KOPT-K1 (cell line): ENCODE results near the gene ZBTB20.

Experiments used
- H3K27ac ChIP-seq: fragments of 200-600 bp; sonication (generic); 2 replicates; pipeline ENCODE4 v1.5.1; 2016; ENCODE audit warnings: antibody characterized with exemption, mild to moderate bottlenecking, low read depth, low read length; ENCODE audit not compliant: poor library complexity, severe bottlenecking
- H3K36me3 ChIP-seq: fragments of 200-600 bp; sonication (generic); 2 replicates; pipeline ENCODE4 v1.5.1; 2017; ENCODE audit warnings: antibody characterized with exemption, mild to moderate bottlenecking, low read length, moderate library complexity; ENCODE audit not compliant: insufficient read depth
- H3K9me3 ChIP-seq: fragments of 200-600 bp; sonication (generic); 2 replicates; pipeline ENCODE4 v1.5.1; 2017; ENCODE audit warnings: antibody characterized with exemption, low read length, mild to moderate bottlenecking; ENCODE audit not compliant: insufficient read depth, poor library complexity, severe bottlenecking

ZBTB20 gene

DNA sequence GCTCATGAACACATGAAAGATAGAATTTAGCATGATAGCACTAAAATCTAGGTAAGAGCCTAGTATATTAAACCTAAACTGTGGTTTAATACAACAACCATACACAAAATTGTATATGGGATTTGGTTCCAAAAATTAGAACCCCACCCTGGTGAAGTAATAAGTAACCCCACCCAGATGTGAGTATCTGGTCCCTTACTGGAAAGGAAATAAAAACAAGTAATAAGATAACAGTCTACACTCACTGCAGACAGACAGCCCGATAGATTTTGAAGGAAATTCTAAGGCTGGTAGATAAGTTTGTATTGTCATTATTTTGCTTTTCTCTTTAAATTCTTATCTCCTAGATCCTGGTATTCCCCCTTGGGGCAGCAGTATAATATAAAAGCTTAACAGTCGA is 184.9 kb downstream of the ZBTB20 start:
- Histone ChIP-seq H3K9me3 (no peaks in the 10 kb centered on the region), H3K27ac (no peak overlapping the region), H3K36me3 (no peaks in the 10 kb centered on the region)

DNA sequence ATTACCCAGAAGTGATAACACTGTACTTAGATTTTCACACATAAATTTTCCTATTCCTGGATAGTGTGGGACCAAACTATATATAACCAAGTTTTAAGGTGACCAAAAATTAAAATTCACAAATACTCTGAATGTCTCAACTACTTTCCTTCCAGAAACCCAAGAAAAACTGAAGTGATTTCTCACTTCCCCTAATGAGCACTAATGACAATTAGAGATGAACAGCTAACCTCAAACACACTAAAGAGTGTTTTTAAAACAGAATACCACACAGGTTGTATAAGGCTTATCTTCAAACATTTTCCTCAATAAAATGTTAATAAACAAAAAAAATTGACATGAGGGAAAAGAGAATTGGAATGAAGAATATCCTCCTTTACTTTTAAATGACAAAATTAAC is 188.2 kb downstream of the ZBTB20 start:
- H3K36me3 ChIP-seq = no peaks in the 10 kb centered on the region
- no peak overlapping the region for H3K27ac ChIP-seq
- H3K9me3 ChIP-seq = no peaks in the 10 kb centered on the region

DNA sequence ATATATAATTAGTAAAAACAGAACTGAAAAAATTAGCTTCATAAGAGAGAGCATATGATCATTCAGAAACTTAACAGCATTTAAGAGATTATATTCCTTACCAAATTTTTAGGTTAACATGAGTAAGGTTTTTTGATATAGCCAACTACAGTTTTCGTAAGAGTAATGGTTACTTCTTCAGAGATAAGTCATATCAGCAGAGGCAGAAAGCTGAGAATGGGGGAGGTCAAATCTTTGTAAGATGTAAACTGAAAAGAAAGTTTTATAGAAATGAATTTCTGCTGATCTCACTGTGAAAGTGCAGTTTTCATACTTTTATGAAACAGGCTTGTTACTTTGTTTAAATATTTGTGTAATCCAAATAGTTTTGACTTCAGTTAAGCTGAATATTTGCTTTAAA is 193.3 kb downstream of the ZBTB20 start:
- no peak overlapping the region for H3K27ac ChIP-seq
- peaks cover 6% of the 10 kb centered on the region for H3K9me3 ChIP-seq
- no peaks in the 10 kb centered on the region for H3K36me3 ChIP-seq

DNA sequence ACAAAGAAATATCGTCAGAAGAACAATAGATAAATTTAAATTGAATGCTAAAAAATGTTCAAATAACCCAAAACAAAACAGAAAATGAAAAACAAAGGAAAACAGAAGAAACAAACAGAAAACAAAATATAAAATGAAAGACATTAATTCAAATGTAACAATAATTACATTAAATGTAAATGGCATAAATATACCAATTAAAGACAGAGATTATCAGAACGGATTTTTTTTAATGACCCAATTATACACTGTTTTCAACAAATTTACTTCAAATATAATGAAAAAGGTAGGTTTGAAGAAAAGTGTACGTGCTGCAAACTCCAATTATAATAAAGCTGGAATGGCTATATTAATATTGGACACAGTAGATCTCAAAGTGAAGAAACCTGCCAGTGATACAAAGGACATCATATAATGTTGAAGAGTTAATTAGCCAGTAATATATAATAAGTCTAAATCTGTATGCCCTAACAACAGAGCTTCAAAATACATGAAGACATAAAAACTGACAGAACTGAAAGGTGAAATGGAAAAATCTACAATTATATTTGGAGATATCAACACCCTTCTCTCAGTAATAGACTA is 193.8 kb downstream of the ZBTB20 start:
- Histone ChIP-seq H3K9me3 (peaks cover 6% of the 10 kb centered on the region), H3K27ac (no peak overlapping the region), H3K36me3 (no peaks in the 10 kb centered on the region)

DNA sequence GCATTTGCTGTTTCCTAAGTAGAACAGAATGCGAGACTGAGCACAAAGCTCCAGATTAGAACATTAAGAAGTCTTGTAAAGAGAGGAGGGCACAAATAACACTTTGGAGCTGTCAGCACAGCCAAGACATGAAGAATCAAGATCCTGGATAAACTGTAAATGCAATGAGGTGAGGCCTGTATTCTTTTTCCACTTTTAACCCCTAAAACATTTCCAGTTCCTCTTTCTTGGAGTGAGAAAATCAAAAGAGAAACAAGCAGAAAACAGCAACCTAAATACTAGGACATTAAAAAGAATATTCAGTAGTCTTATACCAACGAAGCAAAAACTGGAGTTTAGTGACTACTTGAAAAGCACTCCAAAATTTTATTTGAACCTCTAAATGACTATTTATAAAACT is 204.3 kb downstream of the ZBTB20 start:
- no peak overlapping the region for H3K27ac ChIP-seq
- no peaks in the 10 kb centered on the region for H3K9me3 ChIP-seq
- no peaks in the 10 kb centered on the region for H3K36me3 ChIP-seq

DNA sequence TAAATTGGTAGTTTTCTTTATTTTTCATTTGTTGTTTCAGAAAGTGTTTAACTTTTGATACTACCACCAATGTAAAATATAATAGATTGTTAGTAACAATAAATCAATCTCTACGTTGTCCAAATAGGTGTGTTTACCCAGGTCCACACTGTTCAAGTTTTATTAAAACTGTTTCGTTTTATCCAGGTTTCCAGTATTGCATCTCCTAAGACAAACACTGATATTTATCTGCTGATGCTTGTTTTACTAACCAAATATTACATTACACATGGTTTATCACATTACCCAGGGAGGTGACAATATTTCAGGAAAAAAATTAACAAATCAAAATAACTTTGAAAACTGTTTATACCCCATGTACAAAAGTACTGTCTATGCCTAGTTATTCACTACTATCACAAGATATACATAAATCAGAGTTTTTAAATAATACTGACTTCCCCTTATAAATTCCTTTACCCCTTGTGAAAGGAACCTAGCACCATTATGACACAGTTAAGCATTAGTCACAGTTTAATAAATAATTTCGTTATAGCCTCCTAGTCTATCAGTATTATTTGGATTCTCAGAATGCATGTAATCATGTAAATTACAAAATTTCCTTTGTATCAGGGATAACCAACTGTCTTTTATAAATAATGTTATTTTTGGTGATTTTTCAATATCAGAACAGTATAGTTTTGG is 205.3 kb downstream of the ZBTB20 start:
- no peak overlapping the region for H3K27ac ChIP-seq
- H3K9me3 ChIP-seq = no peaks in the 10 kb centered on the region
- no peaks in the 10 kb centered on the region for H3K36me3 ChIP-seq

DNA sequence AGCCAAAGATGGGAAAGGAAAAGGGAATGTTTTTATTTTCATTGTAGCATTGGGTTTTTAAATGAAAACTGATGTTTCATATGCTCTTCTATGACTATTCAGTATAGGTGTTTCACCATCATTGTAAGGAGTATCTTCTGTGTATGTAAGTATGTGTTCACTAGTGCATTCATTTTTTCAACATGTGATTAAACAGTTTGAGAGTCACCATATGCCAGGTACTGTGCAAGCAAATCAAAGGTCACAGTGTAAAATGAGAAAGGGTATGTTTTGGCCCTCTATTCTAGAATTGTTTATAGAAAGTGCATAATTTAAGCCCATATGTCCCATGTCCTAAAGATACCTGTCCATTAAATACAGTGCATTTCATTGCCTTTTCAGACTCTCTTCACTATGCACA is 207.2 kb downstream of the ZBTB20 start:
- H3K27ac ChIP-seq = no peak overlapping the region
- no peaks in the 10 kb centered on the region for H3K9me3 ChIP-seq
- H3K36me3 ChIP-seq = no peaks in the 10 kb centered on the region

DNA sequence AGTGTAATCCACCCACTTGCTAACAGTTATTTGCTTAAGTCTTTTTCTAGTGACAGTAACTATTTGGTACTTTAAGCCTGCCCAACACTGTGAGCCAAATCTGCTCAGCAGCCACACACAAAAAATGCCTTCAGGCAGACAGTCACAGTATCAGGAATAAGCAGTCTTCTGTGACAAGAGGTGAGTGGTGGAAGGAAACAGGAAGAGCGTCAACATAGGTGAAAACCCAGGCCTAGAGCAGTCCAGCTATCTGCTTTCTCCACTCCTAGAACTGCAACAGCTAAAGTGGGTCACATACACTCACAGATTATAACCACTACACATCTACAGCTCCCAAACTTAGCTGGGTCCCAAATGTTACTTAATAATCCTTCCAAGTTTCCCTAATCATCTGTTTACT is 213.7 kb downstream of the ZBTB20 start:
- Histone ChIP-seq H3K27ac (no peak overlapping the region), H3K36me3 (no peaks in the 10 kb centered on the region), H3K9me3 (no peaks in the 10 kb centered on the region)

DNA sequence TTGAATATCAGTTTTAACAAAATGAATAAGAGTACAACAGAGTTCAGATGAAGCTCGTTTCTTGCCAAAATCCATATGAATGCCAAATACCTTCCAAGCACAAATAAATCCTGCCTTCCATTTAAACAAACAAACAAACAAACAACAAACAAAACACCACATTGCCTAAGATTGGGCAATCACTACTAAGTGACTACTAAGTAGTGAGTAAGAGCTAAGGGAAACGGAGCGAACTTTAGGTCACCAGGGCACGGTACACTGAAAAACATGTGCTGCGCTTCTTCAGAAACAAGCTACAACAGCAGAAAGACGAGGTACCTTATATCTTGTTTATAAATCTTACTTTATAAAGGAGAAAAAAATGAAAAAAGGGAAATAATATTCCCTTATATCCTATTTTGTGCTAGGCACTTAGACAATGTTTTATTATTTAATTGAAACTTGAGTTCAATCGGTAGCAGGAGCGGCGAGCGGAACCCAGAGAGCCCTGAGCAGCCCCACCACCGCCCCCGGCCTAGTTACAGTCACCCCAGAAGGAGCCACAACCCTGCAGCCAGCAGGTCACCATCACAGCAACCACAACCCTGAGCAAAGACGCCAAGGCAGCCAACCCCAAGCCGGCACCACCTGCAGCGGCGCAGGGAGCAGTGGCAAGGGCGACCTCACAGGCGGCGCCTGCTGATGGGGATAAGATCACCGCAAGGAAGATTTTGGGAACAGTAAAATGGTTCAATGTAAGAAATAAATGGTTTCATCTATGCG is 216.9 kb downstream of the ZBTB20 start:
- Histone ChIP-seq H3K9me3 (no peaks in the 10 kb centered on the region), H3K27ac (no peak overlapping the region), H3K36me3 (no peaks in the 10 kb centered on the region)

DNA sequence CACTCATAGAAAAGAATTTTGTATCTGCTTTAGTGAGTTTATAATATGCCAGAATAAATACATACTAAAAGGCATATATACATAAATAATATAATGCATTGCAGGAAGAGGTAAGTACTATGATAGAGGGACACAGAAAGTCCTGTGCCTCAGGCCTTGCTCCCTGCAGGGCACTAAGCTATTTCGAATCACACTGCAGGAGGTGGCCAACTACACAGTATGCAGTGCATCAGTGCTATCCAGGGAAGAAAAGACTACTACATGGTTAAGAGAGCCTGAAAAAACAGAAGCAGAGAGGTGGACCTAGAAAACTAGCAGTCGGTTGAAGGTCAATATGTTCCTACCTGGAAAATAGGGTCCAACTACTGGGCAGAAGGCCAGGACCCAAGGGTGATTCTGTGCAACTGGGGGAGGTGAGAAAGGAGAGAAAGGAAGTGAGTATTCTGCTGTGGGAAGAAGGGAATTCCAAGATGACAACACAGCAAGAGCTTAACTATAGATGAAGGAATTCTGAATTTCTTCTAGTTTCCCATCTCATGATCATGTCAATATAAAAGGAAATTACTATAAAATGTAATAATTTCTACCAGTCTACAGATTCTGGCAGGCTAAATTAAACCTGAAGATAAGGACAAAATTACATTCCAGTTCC is 218.0 kb downstream of the ZBTB20 start:
- no peaks in the 10 kb centered on the region for H3K9me3 ChIP-seq
- no peaks in the 10 kb centered on the region for H3K36me3 ChIP-seq
- no peak overlapping the region for H3K27ac ChIP-seq

DNA sequence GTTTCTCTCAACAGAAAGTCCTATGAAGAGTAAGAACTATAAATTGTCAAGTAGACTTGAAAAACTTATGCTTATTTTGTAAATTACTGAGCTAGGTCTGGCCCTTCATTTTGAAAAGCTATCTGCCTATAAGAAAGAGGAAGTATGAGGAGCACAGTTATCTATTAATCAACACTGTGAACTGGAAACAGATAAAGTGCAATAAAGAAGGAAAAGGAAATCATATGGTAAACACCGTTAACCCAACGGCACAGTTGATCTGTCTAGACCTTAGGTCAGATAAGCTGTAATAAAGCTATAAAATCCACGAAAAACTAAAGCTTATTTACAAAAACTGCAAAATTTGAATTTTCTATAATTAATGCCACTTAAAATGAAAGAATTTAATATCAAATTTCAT is 242.5 kb downstream of the ZBTB20 start:
- H3K27ac ChIP-seq = no peak overlapping the region
- no peaks in the 10 kb centered on the region for H3K9me3 ChIP-seq
- no peaks in the 10 kb centered on the region for H3K36me3 ChIP-seq

DNA sequence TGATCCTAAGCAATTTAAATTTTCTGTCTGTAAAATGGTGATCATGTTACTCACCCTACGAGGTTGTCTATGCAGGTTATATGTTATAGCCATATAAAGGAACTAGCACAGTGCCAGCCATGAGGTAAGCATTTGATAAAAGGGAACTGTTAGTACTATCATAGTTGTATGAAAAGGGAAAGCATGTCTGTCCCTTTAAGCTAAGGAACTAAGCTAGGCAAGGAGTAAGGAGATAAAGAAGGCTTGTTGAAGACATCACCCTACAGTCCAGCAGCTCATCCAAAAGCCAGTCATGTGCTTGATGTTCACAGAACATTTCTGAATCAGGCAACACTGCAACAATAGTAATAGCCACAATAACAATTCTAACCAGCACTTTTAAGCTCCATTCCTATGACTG is 243.9 kb downstream of the ZBTB20 start:
- no peaks in the 10 kb centered on the region for H3K36me3 ChIP-seq
- no peak overlapping the region for H3K27ac ChIP-seq
- H3K9me3 ChIP-seq = no peaks in the 10 kb centered on the region

DNA sequence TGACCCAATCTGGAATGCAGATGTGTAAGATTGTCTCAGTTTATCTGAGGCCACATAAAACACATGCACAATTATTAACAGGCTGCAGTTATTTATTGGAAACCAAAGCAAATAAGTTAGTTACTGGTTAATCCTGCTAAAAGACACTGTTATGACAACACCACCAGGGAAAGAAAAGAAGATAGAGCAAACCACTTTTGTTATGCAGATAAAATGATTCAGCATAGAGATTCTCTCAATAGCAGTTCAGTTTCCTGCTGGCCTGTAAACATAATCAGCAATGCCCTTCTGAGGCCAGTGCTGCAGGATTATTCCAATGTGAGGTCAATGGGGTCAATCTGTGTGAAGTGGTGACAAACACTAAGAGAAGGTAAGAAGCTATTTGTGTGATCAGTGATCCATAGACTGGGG is 244.4 kb downstream of the ZBTB20 start:
- no peaks in the 10 kb centered on the region for H3K9me3 ChIP-seq
- no peaks in the 10 kb centered on the region for H3K36me3 ChIP-seq
- H3K27ac ChIP-seq = no peak overlapping the region

DNA sequence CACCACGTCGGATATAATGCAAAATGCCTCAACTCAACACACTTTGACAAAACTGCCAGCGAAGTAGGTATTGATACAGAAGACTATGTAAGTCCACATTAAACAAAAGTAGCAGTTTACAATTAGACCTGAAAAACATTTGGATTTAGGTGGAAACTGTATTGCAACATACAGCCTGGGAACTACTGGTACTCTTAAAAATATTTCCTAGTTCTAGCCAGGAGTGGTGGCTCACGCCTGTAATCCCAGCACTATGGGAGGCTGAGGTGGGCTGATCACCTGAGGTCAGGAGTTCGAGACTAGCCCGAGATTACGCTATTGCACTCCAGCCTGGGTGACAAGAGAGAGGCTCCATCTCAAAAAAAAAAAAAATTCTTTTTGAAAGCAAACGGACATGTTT is 246.2 kb downstream of the ZBTB20 start:
- H3K36me3 ChIP-seq = no peaks in the 10 kb centered on the region
- no peak overlapping the region for H3K27ac ChIP-seq
- no peaks in the 10 kb centered on the region for H3K9me3 ChIP-seq

DNA sequence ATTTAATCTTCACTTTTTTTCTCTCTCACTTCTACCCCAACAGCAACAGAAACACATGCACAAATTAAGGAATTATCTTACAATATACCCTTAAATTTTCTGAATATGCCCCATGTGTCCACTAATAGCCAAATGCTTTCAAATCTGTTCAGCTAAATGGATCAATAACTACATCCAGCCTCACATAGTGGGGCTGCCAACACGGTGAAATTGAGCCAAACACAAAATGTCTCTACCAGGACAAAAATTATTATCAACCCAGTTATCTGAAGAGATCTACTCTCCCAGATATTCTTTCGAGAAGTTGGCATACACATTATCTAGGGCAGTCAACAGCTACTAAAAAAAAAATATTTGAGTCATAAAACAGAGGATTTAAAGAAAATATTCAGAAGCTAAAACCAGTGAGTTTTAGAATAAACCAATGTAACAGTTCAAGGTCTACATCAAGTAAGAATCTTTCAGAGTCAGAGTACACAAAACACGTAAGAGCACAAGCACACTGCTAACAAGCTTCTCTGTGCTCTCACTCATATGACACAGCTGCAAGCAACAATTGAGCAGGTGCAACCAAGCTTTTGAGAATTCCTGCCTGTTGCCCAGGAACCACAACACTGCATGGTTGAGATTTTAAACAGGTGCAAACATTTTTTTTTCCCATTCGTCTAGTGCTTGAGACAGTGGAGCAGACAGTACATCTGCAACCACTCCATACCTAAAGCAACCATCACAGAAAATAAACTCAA is 247.7 kb downstream of the ZBTB20 start:
- Histone ChIP-seq H3K27ac (no peak overlapping the region), H3K36me3 (no peaks in the 10 kb centered on the region), H3K9me3 (no peaks in the 10 kb centered on the region)
